ENCODE data around the gene PCCA. TPM values are rescaled to one million over a fixed set of nuclear protein-coding genes. Genes with fewer than 3 reads are reported as not detected.

PCCA gene
- total RNA-seq, 1 experiment from 2014 or later = 39.9 TPM

GRCh38 chr13:100521851-100522617 lies 433.1 kb downstream of the PCCA start:
- Histone ChIP-seq H3K36me3 (ENCODE audit: control insufficient read depth, insufficient read depth, low read length) (no peaks in the 10 kb centered on the region), H3K4me3 (ENCODE audit: low read depth, low read length) (no peak overlapping the region), H3K27me3 (replicated peaks; ENCODE audit: control insufficient read depth, insufficient read depth, low read length) (no peaks in the 10 kb centered on the region), H3K9me3 (no peaks in the 10 kb centered on the region), H3K4me1 (peaks cover 19% of the 10 kb centered on the region)
- Mint-ChIP-seq H3K9me3 (ENCODE audit: unreplicated experiment) (no peaks in the 10 kb centered on the region), H3K27me3 (ENCODE audit: insufficient read depth, unreplicated experiment) (no peaks in the 10 kb centered on the region), H3K4me3 (ENCODE audit: unreplicated experiment) (no peak overlapping the region), H3K27ac (ENCODE audit: unreplicated experiment) (no peak overlapping the region), H3K4me1 (ENCODE audit: low read depth, unreplicated experiment) (peaks cover 8% of the 10 kb centered on the region), H3K36me3 (ENCODE audit: insufficient read depth, unreplicated experiment) (peaks cover 5% of the 10 kb centered on the region)
- TF ChIP-seq CTCF (IDR thresholded peaks at IDR 0.05; ENCODE audit: insufficient read depth in 1 of 2, low read depth in 1 of 2, low read length in 1 of 2, severe bottlenecking in 1 of 2, unreplicated experiment in 1 of 2) = no peak
- ChIA-PET CTCF (no interaction called here), POLR2A (no interaction called here)
- DNase-seq = no peak
- no TSS peak for BruUV-seq (replicated peaks)
- intact Hi-C loops (cut with micrococcal nuclease; ENCODE audit: unreplicated experiment) = no loop called here

- ChIA-PET POLR2A (no interaction called here), CTCF (interaction anchor here (0.6 kb wide), 1 partner anchor 448 kb away, joined by 3 read pairs; no protein-coding TSS in a partner anchor)
- Mint-ChIP-seq H3K36me3 (ENCODE audit: insufficient read depth, unreplicated experiment) (peaks cover 10% of the 10 kb centered on the region), H3K27ac (ENCODE audit: unreplicated experiment) (no peak overlapping the region), H3K27me3 (ENCODE audit: insufficient read depth, unreplicated experiment) (no peaks in the 10 kb centered on the region), H3K4me1 (ENCODE audit: low read depth, unreplicated experiment) (peaks cover 8% of the 10 kb centered on the region), H3K4me3 (ENCODE audit: unreplicated experiment) (no peak overlapping the region), H3K9me3 (ENCODE audit: unreplicated experiment) (no peaks in the 10 kb centered on the region)
- TF ChIP-seq CTCF (IDR thresholded peaks at IDR 0.05; ENCODE audit: insufficient read depth in 1 of 2, low read depth in 1 of 2, low read length in 1 of 2, severe bottlenecking in 1 of 2, unreplicated experiment in 1 of 2) = no peak
- Histone ChIP-seq H3K36me3 (ENCODE audit: control insufficient read depth, insufficient read depth, low read length) (no peaks in the 10 kb centered on the region), H3K4me3 (ENCODE audit: low read depth, low read length) (no peak overlapping the region), H3K9me3 (no peaks in the 10 kb centered on the region), H3K4me1 (peaks cover 11% of the 10 kb centered on the region), H3K27me3 (replicated peaks; ENCODE audit: control insufficient read depth, insufficient read depth, low read length) (no peaks in the 10 kb centered on the region)
- no TSS peak for BruUV-seq (replicated peaks)
- intact Hi-C loops (cut with micrococcal nuclease; ENCODE audit: unreplicated experiment) = no loop called here
- no peak for DNase-seq
These were observed 433.9 kb downstream of the PCCA start for GRCh38 chr13:100522618-100523309.

- CTCF ChIA-PET = interaction anchor here (0.6 kb wide), 1 partner anchor 449 kb away, joined by 3 read pairs; no protein-coding TSS in a partner anchor
- no peak for DNase-seq
- intact Hi-C loops (cut with micrococcal nuclease; ENCODE audit: unreplicated experiment) = no loop called here
- Histone ChIP-seq H3K4me3 (ENCODE audit: low read depth, low read length) (no peak overlapping the region), H3K36me3 (ENCODE audit: control insufficient read depth, insufficient read depth, low read length) (no peaks in the 10 kb centered on the region), H3K9me3 (no peaks in the 10 kb centered on the region), H3K27me3 (replicated peaks; ENCODE audit: control insufficient read depth, insufficient read depth, low read length) (no peaks in the 10 kb centered on the region), H3K4me1 (peaks cover 11% of the 10 kb centered on the region)
- Mint-ChIP-seq H3K27me3 (ENCODE audit: insufficient read depth, unreplicated experiment) (no peaks in the 10 kb centered on the region), H3K27ac (ENCODE audit: unreplicated experiment) (no peak overlapping the region), H3K4me1 (ENCODE audit: low read depth, unreplicated experiment) (peaks cover 8% of the 10 kb centered on the region), H3K4me3 (ENCODE audit: unreplicated experiment) (no peak overlapping the region), H3K9me3 (ENCODE audit: unreplicated experiment) (no peaks in the 10 kb centered on the region), H3K36me3 (ENCODE audit: insufficient read depth, unreplicated experiment) (peaks cover 15% of the 10 kb centered on the region)
- POLR2A ChIA-PET = no interaction called here
- no peak for TF ChIP-seq CTCF (IDR thresholded peaks at IDR 0.05; ENCODE audit: insufficient read depth in 1 of 2, low read depth in 1 of 2, low read length in 1 of 2, severe bottlenecking in 1 of 2, unreplicated experiment in 1 of 2)
- BruUV-seq (replicated peaks) = no TSS peak
These were observed 434.5 kb downstream of the PCCA start for GRCh38 chr13:100523411-100523810.
